HEK293 (cell line): ENCODE measurements around the gene FSTL3.

Experiments used
- CTCF ChIA-PET: fragments of 350-600 bp; formaldehyde crosslinking; extraction: SDS; loops from one replicate; lab custom pipeline; 2021; ENCODE audit warnings: antibody characterized with exemption; lab: Yijun Ruan, JAX
- POLR2A ChIA-PET: fragments of 300-600 bp; formaldehyde crosslinking; extraction: SDS; loops from one replicate; lab custom pipeline; 2020; ENCODE audit warnings: antibody characterized with exemption, inconsistent platforms; lab: Yijun Ruan, JAX
- H3K27ac ChIP-seq: fragments of 200-500 bp; sonication (Bioruptor generic); 2 replicates; pipeline ENCODE4 v1.5.1; 2014; ENCODE audit warnings: low read depth, low read length, control low read depth, inconsistent platforms; ENCODE audit errors: extremely low read depth
- H3K36me3 ChIP-seq, 2 experiments: fragments of 200-500 bp in 1 of 2; sonication (Bioruptor generic) in 1 of 2; 1 replicate in 1 of 2; 2 replicates in 1 of 2; pipeline ENCODE4 v1.5.1; 2014 to 2017; ENCODE audit warnings: inconsistent platforms in 2 of 2, low read length in 2 of 2; ENCODE audit not compliant: control insufficient read depth in 2 of 2, insufficient read depth in 1 of 2
- H3K4me1 ChIP-seq: fragments of 200-500 bp; sonication (Bioruptor generic); 2 replicates; pipeline ENCODE4 v1.5.1; 2014; ENCODE audit warnings: mild to moderate bottlenecking, low read length, inconsistent platforms; ENCODE audit not compliant: control insufficient read depth, insufficient read depth
- H3K4me3 ChIP-seq: 2 replicates; pipeline ENCODE4 v1.5.1; 2011; ENCODE audit warnings: low read depth, mild to moderate bottlenecking, control low read depth, low read length, moderate library complexity
- H3K9me3 ChIP-seq: fragments of 200-500 bp; sonication (Bioruptor generic); 2 replicates; pipeline ENCODE4 v1.5.1; 2014; ENCODE audit warnings: low read depth, low read length, inconsistent platforms; ENCODE audit not compliant: control insufficient read depth, insufficient read depth
- GLIS1 ChIP-seq: fragments of 450-650 bp; formaldehyde crosslinking; IDR thresholded peaks from 2 replicates; pipeline ENCODE4 v1.5.1; 2016; ENCODE audit warnings: missing biosample characterization, missing genetic modification characterization
- GLIS2 ChIP-seq: fragments of 450-650 bp; formaldehyde crosslinking; IDR thresholded peaks from 2 replicates; pipeline ENCODE4 v1.5.1; 2016; ENCODE audit warnings: missing biosample characterization, missing genetic modification characterization
- HOXC10 ChIP-seq: sonication (generic); formaldehyde crosslinking; IDR thresholded peaks from 2 replicates; pipeline ENCODE4 v1.8.1; 2023; ENCODE audit warnings: mild to moderate bottlenecking, missing genetic modification reagents
- KLF1 ChIP-seq: fragments of 450-650 bp; formaldehyde crosslinking; IDR thresholded peaks from 2 replicates; pipeline ENCODE4 v1.5.1; 2016; ENCODE audit warnings: missing biosample characterization, missing genetic modification characterization
- KLF10 ChIP-seq: fragments of 450-650 bp; IDR thresholded peaks from 2 replicates; pipeline ENCODE4 v1.5.1; 2018; ENCODE audit warnings: missing biosample characterization, mild to moderate bottlenecking, missing genetic modification characterization
- KLF16 ChIP-seq: fragments of 450-650 bp; formaldehyde crosslinking; IDR thresholded peaks from 2 replicates; pipeline ENCODE4 v1.5.1; 2017; ENCODE audit warnings: missing biosample characterization, missing genetic modification characterization
- KLF7 ChIP-seq: fragments of 450-650 bp; formaldehyde crosslinking; IDR thresholded peaks from 2 replicates; pipeline ENCODE4 v1.5.1; 2016; ENCODE audit warnings: missing biosample characterization, missing genetic modification characterization, borderline replicate concordance
- KLF8 ChIP-seq: fragments of 450-650 bp; formaldehyde crosslinking; IDR thresholded peaks from 2 replicates; pipeline ENCODE4 v1.5.1; 2016; ENCODE audit warnings: missing biosample characterization, missing genetic modification characterization
- KLF9 ChIP-seq: fragments of 450-650 bp; formaldehyde crosslinking; IDR thresholded peaks from 2 replicates; pipeline ENCODE4 v1.5.1; 2016; ENCODE audit warnings: missing biosample characterization, missing genetic modification characterization, low read depth
- SP2 ChIP-seq: fragments of 450-650 bp; formaldehyde crosslinking; IDR thresholded peaks from 2 replicates; pipeline ENCODE4 v1.5.1; 2016; ENCODE audit warnings: missing biosample characterization, missing genetic modification characterization
- SP3 ChIP-seq: fragments of 450-650 bp; formaldehyde crosslinking; IDR thresholded peaks from 2 replicates; pipeline ENCODE4 v1.5.1; 2016; ENCODE audit warnings: missing biosample characterization, missing genetic modification characterization
- SP7 ChIP-seq: fragments of 450-650 bp; formaldehyde crosslinking; IDR thresholded peaks from 2 replicates; pipeline ENCODE4 v1.5.1; 2016; ENCODE audit warnings: missing biosample characterization, missing genetic modification characterization
- TCF7L2 ChIP-seq: IDR thresholded peaks from 2 replicates; pipeline ENCODE4 v1.6.1; 2011; ENCODE audit warnings: low read depth, mild to moderate bottlenecking, inconsistent platforms, low read length, moderate library complexity, borderline replicate concordance
- TRIM28 ChIP-seq: IDR thresholded peaks from 2 replicates; pipeline ENCODE4 v1.6.1; 2011; ENCODE audit warnings: low read length, control low read depth, borderline replicate concordance
- ZBTB1 ChIP-seq: fragments of 450-650 bp; formaldehyde crosslinking; IDR thresholded peaks from 2 replicates; pipeline ENCODE4 v1.5.1; 2016; ENCODE audit warnings: missing biosample characterization, missing genetic modification characterization
- ZBTB10 ChIP-seq: fragments of 450-650 bp; formaldehyde crosslinking; IDR thresholded peaks from 2 replicates; pipeline ENCODE4 v1.5.1; 2016; ENCODE audit warnings: missing biosample characterization, missing genetic modification characterization
- ZBTB8A ChIP-seq: fragments of 450-650 bp; formaldehyde crosslinking; IDR thresholded peaks from 2 replicates; pipeline ENCODE4 v1.5.1; 2016; ENCODE audit warnings: missing biosample characterization, missing genetic modification characterization
- ZEB2 ChIP-seq: fragments of 450-650 bp; formaldehyde crosslinking; IDR thresholded peaks from 2 replicates; pipeline ENCODE4 v1.5.1; 2016; ENCODE audit warnings: missing biosample characterization, missing genetic modification characterization
- ZNF2 ChIP-seq: fragments of 450-650 bp; formaldehyde crosslinking; IDR thresholded peaks from 2 replicates; pipeline ENCODE4 v1.5.1; 2016; ENCODE audit warnings: missing biosample characterization, missing genetic modification characterization
- ZNF26 ChIP-seq: fragments of 450-650 bp; formaldehyde crosslinking; IDR thresholded peaks from 2 replicates; pipeline ENCODE4 v1.5.1; 2016; ENCODE audit warnings: missing biosample characterization, missing genetic modification characterization
- ZNF335 ChIP-seq: fragments of 450-650 bp; formaldehyde crosslinking; conservative IDR thresholded peaks from 2 replicates; pipeline ENCODE4 v1.5.1; 2016; ENCODE audit warnings: missing biosample characterization, missing genetic modification characterization
- ZNF426 ChIP-seq: fragments of 450-650 bp; formaldehyde crosslinking; IDR thresholded peaks from 2 replicates; pipeline ENCODE4 v1.5.1; 2017; ENCODE audit warnings: missing biosample characterization, missing genetic modification characterization, mild to moderate bottlenecking, inconsistent platforms, moderate library complexity
- ZNF629 ChIP-seq: fragments of 450-650 bp; formaldehyde crosslinking; IDR thresholded peaks from 2 replicates; pipeline ENCODE4 v1.5.1; 2017; ENCODE audit warnings: missing biosample characterization, missing genetic modification characterization
- ZNF776 ChIP-seq: fragments of 450-650 bp; formaldehyde crosslinking; IDR thresholded peaks from 2 replicates; pipeline ENCODE4 v1.5.0; 2017; ENCODE audit warnings: missing biosample characterization, missing genetic modification characterization, borderline replicate concordance
- ZXDB ChIP-seq: fragments of 450-650 bp; formaldehyde crosslinking; IDR thresholded peaks from 2 replicates; pipeline ENCODE4 v1.5.1; 2016; ENCODE audit warnings: missing biosample characterization, missing genetic modification characterization
- TF ChIP-seq, protein P1 (sequence below): fragments of 450-650 bp; formaldehyde crosslinking; IDR thresholded peaks from 2 replicates; pipeline ENCODE4 v1.5.1; 2016; ENCODE audit warnings: missing biosample characterization, missing genetic modification characterization

The FSTL3 gene

DNA sequence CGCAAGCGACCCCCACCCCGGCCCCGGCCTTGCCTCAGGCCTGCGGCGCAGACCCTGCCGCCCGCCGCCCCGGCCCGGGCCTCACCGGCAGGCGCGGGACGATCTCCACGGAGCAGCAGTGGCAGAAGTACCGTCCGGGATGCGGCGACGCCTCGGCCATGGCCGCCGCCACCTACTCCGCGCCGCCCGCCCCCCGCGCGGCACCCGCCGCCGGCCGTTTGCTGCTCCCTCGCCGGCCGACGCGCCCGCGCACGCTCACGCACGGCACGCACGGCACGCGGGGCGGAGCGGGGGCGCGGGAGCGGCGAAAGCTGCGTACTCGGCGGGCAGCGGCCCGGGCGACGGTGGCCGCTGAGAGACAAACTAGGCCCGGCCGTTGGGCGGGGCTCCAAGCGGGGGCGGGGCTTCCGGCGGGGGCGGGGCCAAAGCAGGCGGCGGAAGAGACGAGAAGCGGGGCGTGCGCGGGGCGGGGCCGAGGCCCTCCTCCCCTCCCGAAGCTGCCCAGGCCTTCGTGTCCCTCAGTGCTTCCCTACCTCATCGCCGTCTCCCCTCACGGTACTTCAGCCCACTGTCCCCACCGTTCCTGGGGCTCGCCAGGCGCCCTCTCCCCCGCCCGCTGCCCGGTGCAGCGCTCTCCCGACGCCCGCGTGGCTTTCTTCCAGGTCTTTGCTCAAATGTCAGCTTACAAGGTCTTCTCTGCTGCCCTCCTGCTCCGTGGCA is 13.1 kb upstream of the FSTL3 start, which contains the start of gene RNF126:
RNF126 (minus strand) TSS at position 253 of the 720 bp plus-strand sequence; CDS start at position 160, 93 bp downstream.
- TF ChIP-seq KLF8 (tag by site-specific recombination) (peak; percentile 89), TRIM28 (no peak), ZEB2 (tag by site-specific recombination) (peak; percentile 28; the same call in 1 of the 2 replicates), ZNF629 (tag by site-specific recombination) (0 out of 2 replicates have a peak, but pooled peaks have one; percentile 27), KLF16 (tag by site-specific recombination) (0 out of 2 replicates have a peak, but pooled peaks have one; percentile 39), ZBTB1 (no peak), SP7 (tag by site-specific recombination) (peak; percentile 19; the same call in 1 of the 2 replicates), HOXC10 (CRISPR knock-in tag) (0 out of 2 replicates have a peak, but pooled peaks have one; percentile 64), SP2 (tag by site-specific recombination) (peak; percentile 71), ZXDB (tag by site-specific recombination) (0 out of 2 replicates have a peak, but pooled peaks have one; percentile 27), TCF7L2 (no peak), ZNF26 (no peak), ZBTB10 (tag by site-specific recombination) (0 out of 2 replicates have a peak, but pooled peaks have one; percentile 17), KLF9 (tag by site-specific recombination) (peak; percentile 81), KLF7 (tag by site-specific recombination) (0 out of 2 replicates have a peak, but pooled peaks have one; percentile 44), SP3 (tag by site-specific recombination) (peak; percentile 68), ZNF335 (tag by site-specific recombination) (peak; percentile 41), ZNF426 (no peak), ZNF776 (tag by site-specific recombination) (no peak), ZNF2 (tag by site-specific recombination) (0 out of 2 replicates have a peak, but pooled peaks have one; percentile 37), KLF1 (tag by site-specific recombination) (peak; percentile 31; the same call in 1 of the 2 replicates), ZBTB8A (peak; percentile 65), GLIS2 (tag by site-specific recombination) (no peak), KLF10 (tag by site-specific recombination) (peak; percentile 41; the same call in 1 of the 2 replicates), GLIS1 (tag by site-specific recombination) (0 out of 2 replicates have a peak, but pooled peaks have one; percentile 7)
- TF ChIP-seq, protein P1, sequence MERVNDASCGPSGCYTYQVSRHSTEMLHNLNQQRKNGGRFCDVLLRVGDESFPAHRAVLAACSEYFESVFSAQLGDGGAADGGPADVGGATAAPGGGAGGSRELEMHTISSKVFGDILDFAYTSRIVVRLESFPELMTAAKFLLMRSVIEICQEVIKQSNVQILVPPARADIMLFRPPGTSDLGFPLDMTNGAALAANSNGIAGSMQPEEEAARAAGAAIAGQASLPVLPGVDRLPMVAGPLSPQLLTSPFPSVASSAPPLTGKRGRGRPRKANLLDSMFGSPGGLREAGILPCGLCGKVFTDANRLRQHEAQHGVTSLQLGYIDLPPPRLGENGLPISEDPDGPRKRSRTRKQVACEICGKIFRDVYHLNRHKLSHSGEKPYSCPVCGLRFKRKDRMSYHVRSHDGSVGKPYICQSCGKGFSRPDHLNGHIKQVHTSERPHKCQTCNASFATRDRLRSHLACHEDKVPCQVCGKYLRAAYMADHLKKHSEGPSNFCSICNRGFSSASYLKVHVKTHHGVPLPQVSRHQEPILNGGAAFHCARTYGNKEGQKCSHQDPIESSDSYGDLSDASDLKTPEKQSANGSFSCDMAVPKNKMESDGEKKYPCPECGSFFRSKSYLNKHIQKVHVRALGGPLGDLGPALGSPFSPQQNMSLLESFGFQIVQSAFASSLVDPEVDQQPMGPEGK, result peak; percentile 69
- Histone ChIP-seq H3K4me3 (peak within 1 kb of the TSS; percentile 86), H3K9me3 (no peaks in the 10 kb centered on the region), H3K27ac (peak within 1 kb of the TSS; percentile 94), H3K36me3 (peaks cover 0 to 27% of the 10 kb centered on the region in 2 experiments; a peak in 1 of 3 replicates), H3K4me1 (peaks cover 9% of the 10 kb centered on the region)
- CTCF ChIA-PET, result interaction anchor here (0.7 to 1.5 kb wide), 6 partner anchors 71 to 109 kb away, joined by 3 to 9 read pairs (median 3); no protein-coding TSS in a partner anchor
- POLR2A ChIA-PET, result interaction anchor here (0.5 to 1.5 kb wide), 12 partner anchors 8 to 1805 kb away, joined by 3 to 8 read pairs (median 4); partner anchors contain the start of gene WDR18
